Astrocyte (in vitro differentiated cells and primary cell): ENCODE data around the gene OCA2. TPM values are rescaled to one million over a fixed set of nuclear protein-coding genes. Genes with fewer than 3 reads are reported as not detected.

Source experiments
- DNase-seq: peaks from one replicate; pipeline ENCODE4 v3.0.0-alpha.2; 2010; ENCODE audit warnings: low read depth
- FAIRE-seq: peaks from 2 replicates; lab custom pipeline; 2011; peaks lifted over from hg19 to GRCh38; lab: Jason Lieb, UNC
- H2AFZ ChIP-seq: 2 replicates; pipeline ENCODE4 v1.6.0; 2012; ENCODE audit warnings: low read depth, low read length, inconsistent platforms
- H3K27ac ChIP-seq: 2 replicates; pipeline ENCODE4 v1.5.1; 2011; ENCODE audit warnings: low read depth, low read length, inconsistent platforms
- H3K27me3 ChIP-seq: 2 replicates; pipeline ENCODE4 v1.6.0; 2011; ENCODE audit warnings: low read length, inconsistent platforms; ENCODE audit not compliant: insufficient read depth
- H3K36me3 ChIP-seq: 2 replicates; pipeline ENCODE4 v1.5.1; 2011; ENCODE audit warnings: low read length, inconsistent platforms; ENCODE audit not compliant: insufficient read depth
- H3K4me1 ChIP-seq: 2 replicates; pipeline ENCODE4 v1.5.1; 2011; ENCODE audit warnings: low read length, inconsistent platforms; ENCODE audit not compliant: insufficient read depth
- H3K4me2 ChIP-seq: 2 replicates; pipeline ENCODE4 v1.6.0; 2012; ENCODE audit warnings: low read length, inconsistent platforms
- H3K4me3 ChIP-seq: 2 replicates; pipeline ENCODE4 v1.5.1; 2011; ENCODE audit warnings: low read depth, mild to moderate bottlenecking, low read length, inconsistent platforms; ENCODE audit not compliant: insufficient read depth
- H3K79me2 ChIP-seq: 2 replicates; pipeline ENCODE4 v1.6.0; 2012; ENCODE audit warnings: mild to moderate bottlenecking, low read length, inconsistent platforms; ENCODE audit not compliant: insufficient read depth
- H3K9ac ChIP-seq: 2 replicates; pipeline ENCODE4 v1.6.0; 2012; ENCODE audit warnings: mild to moderate bottlenecking, low read length, inconsistent platforms
- H3K9me3 ChIP-seq: 2 replicates; pipeline ENCODE4 v1.5.1; 2012; ENCODE audit warnings: low read depth, mild to moderate bottlenecking, low read length, inconsistent platforms; ENCODE audit not compliant: insufficient read depth
- H4K20me1 ChIP-seq: 2 replicates; pipeline ENCODE4 v1.6.0; 2012; ENCODE audit warnings: low read length, inconsistent platforms; ENCODE audit not compliant: insufficient read depth
- H3K27ac Mint-ChIP-seq: one replicate; pipeline ENCODE4 v1.8.0; 2021; ENCODE audit warnings: mild to moderate bottlenecking, mixed read lengths; ENCODE audit not compliant: unreplicated experiment
- H3K27me3 Mint-ChIP-seq: one replicate; pipeline ENCODE4 v1.8.0; 2021; ENCODE audit warnings: low read depth, mixed read lengths; ENCODE audit not compliant: unreplicated experiment
- H3K36me3 Mint-ChIP-seq: one replicate; pipeline ENCODE4 v1.8.0; 2021; ENCODE audit warnings: low read depth, mixed read lengths; ENCODE audit not compliant: unreplicated experiment
- H3K4me1 Mint-ChIP-seq: one replicate; pipeline ENCODE4 v1.8.0; 2021; ENCODE audit warnings: low read depth, mixed read lengths; ENCODE audit not compliant: unreplicated experiment
- H3K4me3 Mint-ChIP-seq: one replicate; pipeline ENCODE4 v1.8.0; 2021; ENCODE audit warnings: mild to moderate bottlenecking, moderate library complexity, mixed read lengths; ENCODE audit not compliant: unreplicated experiment
- H3K9me3 Mint-ChIP-seq: one replicate; pipeline ENCODE4 v1.8.0; 2021; ENCODE audit warnings: mild to moderate bottlenecking, mixed read lengths; ENCODE audit not compliant: unreplicated experiment
- EZH2 ChIP-seq: IDR thresholded peaks from 2 replicates; pipeline ENCODE4 v1.6.1; 2012; ENCODE audit warnings: mild to moderate bottlenecking, low read length, inconsistent platforms; ENCODE audit not compliant: insufficient read depth
- total RNA-seq: library from RNA; stranded (reverse); gene quantifications from 2 replicates; pipeline ENCODE4 v1.2.1, GENCODE V29; 2021
- TF ChIP-seq, protein P1 (sequence below): IDR thresholded peaks from 2 replicates; pipeline ENCODE4 v1.5.1; 2011; ENCODE audit warnings: low read depth, mild to moderate bottlenecking, inconsistent platforms, low read length, moderate library complexity; ENCODE audit not compliant: insufficient read depth

Gene OCA2
- total RNA-seq, 1 donor from 2014 or later, result 2.9 TPM

GRCh38 chr15:28033443-28033842 is 65.7 kb downstream of the OCA2 start:
- H3K36me3 ChIP-seq, result no peaks in the 10 kb centered on the region
- no peaks in the 10 kb centered on the region for H4K20me1 ChIP-seq
- H3K79me2 ChIP-seq, result no peaks in the 10 kb centered on the region
- Mint-ChIP-seq H3K36me3 (no peaks in the 10 kb centered on the region), H3K9me3 (no peaks in the 10 kb centered on the region), H3K4me3 (no peak overlapping the region), H3K4me1 (no peaks in the 10 kb centered on the region), H3K27me3 (peaks cover 2% of the 10 kb centered on the region), H3K27ac (no peak overlapping the region)
- no peaks in the 10 kb centered on the region for H3K4me1 ChIP-seq
- H3K4me3 ChIP-seq, result no peak overlapping the region
- FAIRE-seq (no peak), DNase-seq (no peak)
- H3K4me2 ChIP-seq, result no peak overlapping the region
- H3K27me3 ChIP-seq, result no peaks in the 10 kb centered on the region
- H3K9ac ChIP-seq, result no peak overlapping the region
- no peak overlapping the region for H3K27ac ChIP-seq
- H3K9me3 ChIP-seq, result no peaks in the 10 kb centered on the region
- TF ChIP-seq, protein P1, sequence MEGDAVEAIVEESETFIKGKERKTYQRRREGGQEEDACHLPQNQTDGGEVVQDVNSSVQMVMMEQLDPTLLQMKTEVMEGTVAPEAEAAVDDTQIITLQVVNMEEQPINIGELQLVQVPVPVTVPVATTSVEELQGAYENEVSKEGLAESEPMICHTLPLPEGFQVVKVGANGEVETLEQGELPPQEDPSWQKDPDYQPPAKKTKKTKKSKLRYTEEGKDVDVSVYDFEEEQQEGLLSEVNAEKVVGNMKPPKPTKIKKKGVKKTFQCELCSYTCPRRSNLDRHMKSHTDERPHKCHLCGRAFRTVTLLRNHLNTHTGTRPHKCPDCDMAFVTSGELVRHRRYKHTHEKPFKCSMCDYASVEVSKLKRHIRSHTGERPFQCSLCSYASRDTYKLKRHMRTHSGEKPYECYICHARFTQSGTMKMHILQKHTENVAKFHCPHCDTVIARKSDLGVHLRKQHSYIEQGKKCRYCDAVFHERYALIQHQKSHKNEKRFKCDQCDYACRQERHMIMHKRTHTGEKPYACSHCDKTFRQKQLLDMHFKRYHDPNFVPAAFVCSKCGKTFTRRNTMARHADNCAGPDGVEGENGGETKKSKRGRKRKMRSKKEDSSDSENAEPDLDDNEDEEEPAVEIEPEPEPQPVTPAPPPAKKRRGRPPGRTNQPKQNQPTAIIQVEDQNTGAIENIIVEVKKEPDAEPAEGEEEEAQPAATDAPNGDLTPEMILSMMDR, result no peak
- no peak for TF ChIP-seq EZH2
- no peak overlapping the region for H2AFZ ChIP-seq

DNA sequence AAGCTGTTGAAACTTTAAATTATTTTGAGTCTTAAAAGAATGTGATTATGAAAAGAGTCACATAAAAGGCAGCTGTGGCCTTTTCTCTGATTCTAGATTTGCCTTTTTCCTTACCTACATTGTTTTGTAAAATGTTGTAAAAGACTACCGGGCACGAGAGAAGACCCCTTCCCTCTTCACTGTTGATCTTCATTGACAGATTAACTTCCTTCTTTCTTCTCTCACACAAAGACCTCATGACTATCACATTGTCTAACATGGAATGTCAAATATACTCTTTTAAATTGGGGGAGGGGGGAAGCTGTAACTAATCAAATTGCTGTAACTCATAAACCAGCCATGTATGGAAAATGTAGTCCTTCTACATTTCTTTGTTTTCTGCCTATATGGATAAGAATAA is 68.3 kb downstream of the OCA2 start:
- DNase-seq (no peak), FAIRE-seq (no peak)
- Mint-ChIP-seq H3K4me1 (no peaks in the 10 kb centered on the region), H3K27me3 (no peaks in the 10 kb centered on the region), H3K36me3 (peaks cover 2% of the 10 kb centered on the region), H3K9me3 (no peaks in the 10 kb centered on the region), H3K27ac (no peak overlapping the region), H3K4me3 (no peak overlapping the region)
- TF ChIP-seq, protein P1, result no peak
- TF ChIP-seq EZH2, result no peak
- Histone ChIP-seq H3K4me3 (no peak overlapping the region), H3K4me2 (no peak overlapping the region), H3K9ac (no peak overlapping the region), H3K36me3 (no peaks in the 10 kb centered on the region), H3K27me3 (no peaks in the 10 kb centered on the region), H2AFZ (no peak overlapping the region), H4K20me1 (no peaks in the 10 kb centered on the region), H3K9me3 (no peaks in the 10 kb centered on the region), H3K4me1 (no peaks in the 10 kb centered on the region), H3K27ac (no peak overlapping the region), H3K79me2 (no peaks in the 10 kb centered on the region)

DNA sequence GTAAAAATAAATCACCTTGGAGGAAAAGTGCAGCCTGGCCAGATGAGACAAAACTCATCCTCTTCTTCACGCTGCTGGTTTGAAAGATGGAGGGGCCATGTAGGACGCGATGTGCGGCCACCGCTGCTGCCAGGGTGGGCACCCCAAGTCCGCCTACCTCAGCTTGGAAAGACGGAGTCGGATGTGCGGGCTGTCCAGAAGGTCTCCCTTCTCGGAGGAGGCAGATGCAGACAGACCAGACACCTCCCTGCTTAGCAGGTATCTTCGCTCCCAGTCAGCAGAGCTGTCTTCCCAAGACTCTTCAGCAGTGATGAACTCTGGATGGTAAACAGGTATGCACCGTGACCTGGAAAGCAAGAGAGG is 71.4 kb downstream of the OCA2 start:
- H3K4me1 ChIP-seq, result no peaks in the 10 kb centered on the region
- no peak overlapping the region for H2AFZ ChIP-seq
- Mint-ChIP-seq H3K27ac (no peak overlapping the region), H3K36me3 (peaks cover 2% of the 10 kb centered on the region), H3K4me1 (no peaks in the 10 kb centered on the region), H3K4me3 (no peak overlapping the region), H3K9me3 (no peaks in the 10 kb centered on the region), H3K27me3 (peaks cover 9% of the 10 kb centered on the region)
- DNase-seq (no peak), FAIRE-seq (no peak)
- no peak overlapping the region for H3K4me3 ChIP-seq
- no peaks in the 10 kb centered on the region for H3K9me3 ChIP-seq
- no peaks in the 10 kb centered on the region for H3K79me2 ChIP-seq
- TF ChIP-seq EZH2, result no peak
- TF ChIP-seq, protein P1, result no peak
- no peak overlapping the region for H3K4me2 ChIP-seq
- no peak overlapping the region for H3K27ac ChIP-seq
- H3K36me3 ChIP-seq, result no peaks in the 10 kb centered on the region
- H3K27me3 ChIP-seq, result no peaks in the 10 kb centered on the region
- H4K20me1 ChIP-seq, result no peaks in the 10 kb centered on the region
- H3K9ac ChIP-seq, result no peak overlapping the region
